GM12872 (cell line): ENCODE results near the gene CAMTA1.

Source experiments
- TF ChIP-seq, protein P1 (sequence below): IDR thresholded peaks from 3 replicates; pipeline ENCODE4 v1.5.1; 2011; ENCODE audit warnings: low read depth, mild to moderate bottlenecking, low read length, moderate library complexity; ENCODE audit not compliant: insufficient read depth

CAMTA1 gene

DNA sequence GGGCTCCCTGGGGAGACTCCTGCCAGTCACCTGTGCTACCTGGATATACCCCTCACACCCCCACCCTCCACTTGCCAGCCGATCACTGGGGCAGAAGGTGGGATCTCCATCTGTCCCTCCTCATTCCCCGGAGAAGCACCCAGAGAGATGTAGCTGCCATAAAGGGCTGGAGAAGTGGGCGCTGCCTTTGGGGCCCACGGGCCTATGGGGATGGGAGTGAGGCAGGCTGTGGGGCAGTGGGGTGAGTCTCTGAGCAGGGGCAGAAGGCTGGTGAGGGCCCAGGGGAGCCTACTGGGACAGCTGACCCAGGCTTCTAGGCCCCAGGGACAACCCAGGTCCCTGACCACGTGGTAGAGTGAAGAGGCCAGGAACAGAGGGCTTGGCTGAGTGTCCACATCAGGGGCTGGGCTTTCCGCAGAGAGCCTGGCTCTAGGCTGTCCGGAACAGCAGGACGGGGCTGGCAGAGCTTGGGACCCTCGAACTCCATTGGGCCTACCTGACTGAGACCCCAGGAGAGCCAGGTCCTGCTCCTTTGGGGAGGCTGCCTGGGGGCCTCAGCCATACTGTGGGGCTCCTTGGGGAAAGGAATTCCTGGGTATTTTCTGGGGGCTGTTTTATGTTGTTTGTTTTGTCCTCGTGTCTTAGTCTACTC is 780.0 kb downstream of the CAMTA1 start:
- TF ChIP-seq, protein P1, sequence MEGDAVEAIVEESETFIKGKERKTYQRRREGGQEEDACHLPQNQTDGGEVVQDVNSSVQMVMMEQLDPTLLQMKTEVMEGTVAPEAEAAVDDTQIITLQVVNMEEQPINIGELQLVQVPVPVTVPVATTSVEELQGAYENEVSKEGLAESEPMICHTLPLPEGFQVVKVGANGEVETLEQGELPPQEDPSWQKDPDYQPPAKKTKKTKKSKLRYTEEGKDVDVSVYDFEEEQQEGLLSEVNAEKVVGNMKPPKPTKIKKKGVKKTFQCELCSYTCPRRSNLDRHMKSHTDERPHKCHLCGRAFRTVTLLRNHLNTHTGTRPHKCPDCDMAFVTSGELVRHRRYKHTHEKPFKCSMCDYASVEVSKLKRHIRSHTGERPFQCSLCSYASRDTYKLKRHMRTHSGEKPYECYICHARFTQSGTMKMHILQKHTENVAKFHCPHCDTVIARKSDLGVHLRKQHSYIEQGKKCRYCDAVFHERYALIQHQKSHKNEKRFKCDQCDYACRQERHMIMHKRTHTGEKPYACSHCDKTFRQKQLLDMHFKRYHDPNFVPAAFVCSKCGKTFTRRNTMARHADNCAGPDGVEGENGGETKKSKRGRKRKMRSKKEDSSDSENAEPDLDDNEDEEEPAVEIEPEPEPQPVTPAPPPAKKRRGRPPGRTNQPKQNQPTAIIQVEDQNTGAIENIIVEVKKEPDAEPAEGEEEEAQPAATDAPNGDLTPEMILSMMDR = no peak

DNA sequence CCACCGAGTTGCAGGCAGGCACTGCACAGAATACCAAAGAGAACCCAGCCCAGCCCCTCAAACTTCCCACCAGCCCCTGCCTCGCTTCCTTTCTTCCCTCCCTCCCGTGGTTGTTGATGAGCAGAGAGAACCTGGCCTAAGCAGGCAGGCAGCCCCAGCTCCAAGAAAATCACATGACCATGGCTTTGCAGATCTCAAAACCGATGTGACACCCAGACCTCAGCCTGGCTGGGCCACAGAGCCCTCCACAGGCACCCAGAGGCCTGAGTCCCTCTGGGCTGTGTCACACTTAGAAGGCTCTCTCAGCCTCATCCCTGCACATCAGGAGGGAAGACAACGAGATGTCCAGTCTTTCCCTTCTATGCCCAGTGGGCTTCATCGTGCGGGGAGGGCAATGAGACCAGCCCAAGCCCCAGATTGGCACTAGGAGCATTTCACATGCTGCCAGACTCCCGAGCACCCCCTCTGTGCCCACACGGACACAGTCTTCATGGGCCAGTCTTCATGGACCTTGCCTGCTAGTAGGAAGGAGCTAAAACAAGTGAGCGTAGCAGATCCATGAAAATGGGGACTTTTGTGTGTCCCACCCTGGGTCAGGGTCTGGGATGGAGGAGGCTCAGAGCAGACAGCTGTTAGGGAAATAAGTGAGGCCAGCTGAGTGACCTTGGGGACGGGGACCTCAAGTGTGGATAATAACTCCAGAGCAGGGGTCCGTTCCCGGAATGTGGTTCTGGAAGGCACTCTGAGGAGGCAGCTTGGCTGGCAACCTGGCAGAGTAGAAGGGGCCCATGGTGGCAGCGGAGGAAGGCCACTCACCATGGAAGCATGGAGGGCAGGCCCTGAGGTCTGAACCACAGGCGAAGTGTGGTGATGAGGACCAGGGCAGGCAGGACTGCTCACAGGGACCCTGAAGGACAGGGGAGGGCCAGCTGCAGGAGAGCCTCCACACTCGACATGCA is 781.4 kb downstream of the CAMTA1 start:
- TF ChIP-seq, protein P1 = no peak

DNA sequence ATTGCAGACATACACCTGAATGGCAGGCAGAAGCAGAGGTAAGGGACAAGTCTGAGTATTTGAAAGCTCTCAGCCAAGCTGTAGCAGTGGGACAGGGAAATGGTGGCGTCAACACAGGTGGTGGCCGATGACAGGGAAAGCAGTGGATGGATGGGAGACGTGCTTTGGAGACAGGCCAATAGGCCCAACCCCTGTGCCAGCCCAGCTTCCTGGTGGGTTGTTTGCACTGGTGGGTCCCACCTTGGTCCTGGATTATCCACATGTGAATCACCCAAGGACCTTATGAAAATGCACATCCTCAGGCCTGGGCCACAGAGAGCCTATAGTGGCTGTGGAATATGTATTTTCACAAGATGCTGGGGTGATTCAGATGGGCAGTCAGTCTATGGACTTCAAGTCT is 782.1 kb downstream of the CAMTA1 start:
- TF ChIP-seq, protein P1 = no peak

DNA sequence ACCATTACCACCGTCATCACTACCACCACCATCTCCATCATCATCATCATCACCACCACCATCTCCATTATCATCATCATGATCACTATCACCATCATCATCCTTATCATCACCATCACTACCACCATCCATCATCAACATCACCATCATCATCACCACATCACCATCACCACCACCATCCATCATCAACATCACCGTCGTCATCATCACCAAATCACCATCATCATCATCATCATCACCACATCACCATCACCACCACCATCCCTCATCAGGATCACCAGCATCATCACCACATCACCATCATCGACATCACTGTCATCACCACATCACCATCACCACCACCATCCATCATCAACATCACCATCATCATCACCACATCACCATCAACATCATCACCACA is 782.8 kb downstream of the CAMTA1 start:
- TF ChIP-seq, protein P1 = no peak

DNA sequence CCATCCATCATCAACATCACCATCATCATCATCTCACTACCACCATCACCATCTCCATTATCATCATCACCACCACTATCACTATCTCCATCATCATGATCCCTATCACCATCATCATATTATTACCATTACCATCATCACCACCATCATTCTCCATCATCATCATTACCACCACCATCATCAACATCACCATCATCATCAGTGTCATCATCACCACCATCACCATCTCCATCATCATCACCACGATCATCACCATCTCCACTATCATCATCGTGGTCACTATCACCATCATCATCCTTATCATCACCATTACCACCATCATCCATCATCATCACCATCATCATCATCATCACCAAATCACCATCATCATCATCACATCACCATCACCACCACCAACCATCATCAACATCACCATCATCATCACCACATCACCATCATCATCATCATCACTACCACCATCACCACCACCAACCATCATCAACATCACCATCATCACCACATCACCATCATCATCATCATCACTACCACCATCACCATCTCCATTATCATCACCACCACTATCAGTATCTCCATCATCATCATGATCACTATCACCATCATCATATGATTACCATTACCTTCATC is 783.8 kb downstream of the CAMTA1 start:
- TF ChIP-seq, protein P1 = no peak

DNA sequence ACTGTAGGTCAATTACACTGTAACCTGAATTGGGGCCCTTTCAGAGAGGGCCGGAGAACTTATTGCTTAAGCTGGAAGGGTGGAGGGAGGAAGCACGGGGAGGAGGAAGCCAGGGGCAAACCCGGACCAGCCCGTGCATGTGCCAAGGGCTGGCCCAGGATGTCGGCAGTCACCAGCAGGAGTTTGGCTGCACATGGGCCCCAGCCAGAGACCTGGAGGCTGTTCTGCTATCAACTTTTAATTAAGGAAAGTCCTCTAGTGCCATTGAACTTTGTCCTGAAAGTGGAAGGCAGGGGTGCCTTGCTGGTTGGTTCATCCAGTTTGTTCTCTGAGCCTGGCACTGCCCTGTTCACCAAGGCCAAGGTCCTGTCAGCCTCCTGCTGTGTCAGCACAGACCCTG is 785.1 kb downstream of the CAMTA1 start:
- TF ChIP-seq, protein P1 = no peak

DNA sequence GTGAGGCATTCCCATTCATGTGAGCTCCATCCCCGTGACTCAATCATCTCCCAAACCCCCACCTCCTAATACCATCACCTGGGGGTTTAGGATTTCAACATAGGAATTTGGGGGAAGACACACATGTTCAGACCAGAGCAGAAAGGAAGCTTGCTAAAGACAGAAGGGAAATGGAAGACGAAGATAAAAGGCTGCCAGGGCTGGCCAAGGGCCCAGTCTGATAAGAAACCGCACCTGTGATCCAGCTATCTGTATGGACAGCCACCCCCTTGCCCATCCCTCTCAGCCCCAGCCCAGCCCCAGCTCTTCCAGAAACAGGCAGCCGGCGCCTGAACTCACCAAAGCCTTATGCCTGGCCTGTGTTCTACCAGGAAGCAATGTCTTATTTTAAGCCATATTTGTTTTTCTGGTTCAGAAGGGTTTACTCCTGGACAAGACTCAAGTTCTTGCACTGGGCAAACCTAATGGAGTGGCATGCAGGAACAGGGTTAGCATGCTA is 787.4 kb downstream of the CAMTA1 start:
- TF ChIP-seq, protein P1 = no peak
